ENCODE results near the gene NID1. TPM values are rescaled to one million over a fixed set of nuclear protein-coding genes. Genes with fewer than 3 reads are reported as not detected.

The NID1 gene
- total and polyA plus RNA-seq, 2 experiments from 2014 or later: 77.7 to 82.0 TPM

- Histone ChIP-seq H2AFZ (no peak overlapping the region), H3K27ac (no peak overlapping the region), H3K9me3 (ENCODE audit: low read depth) (no peaks in the 10 kb centered on the region), H4K20me1 (ENCODE audit: insufficient read depth) (no peaks in the 10 kb centered on the region), H3K9ac (no peak overlapping the region), H3K4me1 (ENCODE audit: insufficient read depth) (peaks cover 8% of the 10 kb centered on the region), H3K36me3 (ENCODE audit: low read depth) (peaks cover 9% of the 10 kb centered on the region; the same call in 1 of the 2 replicates), H3K27me3 (replicated peaks; ENCODE audit: insufficient read depth) (no peaks in the 10 kb centered on the region), H3K9me2 (ENCODE audit: insufficient read depth) (no peaks in the 10 kb centered on the region), H3F3A (ENCODE audit: insufficient read depth) (0 out of 2 replicates have a peak, but pooled peaks cover 4% of the 10 kb centered on the region), H3K4me2 (ENCODE audit: unreplicated experiment) (no peak overlapping the region), H3K79me2 (ENCODE audit: insufficient read depth) (no peaks in the 10 kb centered on the region), H3K4me3 (no peak overlapping the region)
- TF ChIP-seq EZH2 (IDR thresholded peaks at IDR 0.05; ENCODE audit: insufficient read depth, poor library complexity, severe bottlenecking) (no peak), EZH2phosphoT487 (IDR thresholded peaks at IDR 0.05; ENCODE audit: insufficient read depth, low read depth) (no peak)
- WGBS, 2 experiments (ENCODE audit: low coverage in 1 of 2, low lambda C conversion rate in 2 of 2, missing lambda C conversion rate in 2 of 2): 83 to 94% methylated on average over 4 of the region's 4 CpGs
- DNase-seq: no peak
- in situ Hi-C loops (cut with MboI): no loop called here
These were observed 31.6 kb downstream of the NID1 start for GRCh38 chr1:236033336-236033735.

- Histone ChIP-seq H3K4me2 (ENCODE audit: unreplicated experiment) (no peak overlapping the region), H3K27ac (no peak overlapping the region), H3K4me3 (no peak overlapping the region), H3K9me2 (ENCODE audit: insufficient read depth) (no peaks in the 10 kb centered on the region), H3K36me3 (ENCODE audit: low read depth) (peaks cover 14% of the 10 kb centered on the region), H3K4me1 (ENCODE audit: insufficient read depth) (peaks cover under 1% of the 10 kb centered on the region; the same call in 1 of the 2 replicates), H2AFZ (no peak overlapping the region), H3K9me3 (ENCODE audit: low read depth) (no peaks in the 10 kb centered on the region), H3F3A (ENCODE audit: insufficient read depth) (0 out of 2 replicates have a peak, but pooled peaks cover under 1% of the 10 kb centered on the region), H3K9ac (no peak overlapping the region), H3K79me2 (ENCODE audit: insufficient read depth) (no peaks in the 10 kb centered on the region), H3K27me3 (replicated peaks; ENCODE audit: insufficient read depth) (no peaks in the 10 kb centered on the region), H4K20me1 (ENCODE audit: insufficient read depth) (no peaks in the 10 kb centered on the region)
- no peak for DNase-seq
- TF ChIP-seq EZH2phosphoT487 (IDR thresholded peaks at IDR 0.05; ENCODE audit: insufficient read depth, low read depth) (no peak), EZH2 (IDR thresholded peaks at IDR 0.05; ENCODE audit: insufficient read depth, poor library complexity, severe bottlenecking) (no peak)
- in situ Hi-C loops (cut with MboI): no loop called here
- WGBS, 2 experiments (ENCODE audit: low coverage in 1 of 2, low lambda C conversion rate in 2 of 2, missing lambda C conversion rate in 2 of 2): 61 to 72% methylated on average over 3 of the region's 3 CpGs
These were observed 34.4 kb downstream of the NID1 start for GRCh38 chr1:236030534-236030933.

GRCh38 chr1:236029428-236029940 lies 35.4 kb downstream of the NID1 start:
- H3K4me3 ChIP-seq: no peak overlapping the region
- 96 to 97% methylated on average over 26 of the region's 26 CpGs for WGBS, 2 experiments (ENCODE audit: low coverage in 1 of 2, low lambda C conversion rate in 2 of 2, missing lambda C conversion rate in 2 of 2)
- in situ Hi-C loops (cut with MboI): no loop called here

GRCh38 chr1:236027104-236027503 lies 37.8 kb downstream of the NID1 start:
- Histone ChIP-seq H3K9ac (no peak overlapping the region), H3K27ac (no peak overlapping the region), H3K79me2 (ENCODE audit: insufficient read depth) (no peaks in the 10 kb centered on the region), H3K9me3 (ENCODE audit: low read depth) (no peaks in the 10 kb centered on the region), H3K4me2 (ENCODE audit: unreplicated experiment) (no peak overlapping the region), H3K4me3 (no peak overlapping the region), H3K9me2 (ENCODE audit: insufficient read depth) (no peaks in the 10 kb centered on the region), H2AFZ (no peak overlapping the region), H3K36me3 (ENCODE audit: low read depth) (peaks cover 28% of the 10 kb centered on the region), H3K27me3 (replicated peaks; ENCODE audit: insufficient read depth) (no peaks in the 10 kb centered on the region), H4K20me1 (ENCODE audit: insufficient read depth) (no peaks in the 10 kb centered on the region), H3K4me1 (ENCODE audit: insufficient read depth) (no peaks in the 10 kb centered on the region), H3F3A (ENCODE audit: insufficient read depth) (peaks cover 5% of the 10 kb centered on the region)
- in situ Hi-C loops (cut with MboI): no loop called here
- WGBS, 2 experiments (ENCODE audit: low coverage in 1 of 2, low lambda C conversion rate in 2 of 2, missing lambda C conversion rate in 2 of 2): 95% methylated on average over 4 of the region's 4 CpGs
- DNase-seq: no peak
- TF ChIP-seq EZH2phosphoT487 (IDR thresholded peaks at IDR 0.05; ENCODE audit: insufficient read depth, low read depth) (no peak), EZH2 (IDR thresholded peaks at IDR 0.05; ENCODE audit: insufficient read depth, poor library complexity, severe bottlenecking) (no peak)

More at GRCh38 chr1:236029428-236029940, 35.4 kb downstream of the NID1 start:
- H2AFZ ChIP-seq: no peak overlapping the region
- H4K20me1 ChIP-seq (ENCODE audit: insufficient read depth): no peaks in the 10 kb centered on the region
- H3K9ac ChIP-seq: no peak overlapping the region
- DNase-seq: no peak
- no peaks in the 10 kb centered on the region for H3K4me1 ChIP-seq (ENCODE audit: insufficient read depth)
- no peak for TF ChIP-seq EZH2phosphoT487 (IDR thresholded peaks at IDR 0.05; ENCODE audit: insufficient read depth, low read depth)
- TF ChIP-seq EZH2 (IDR thresholded peaks at IDR 0.05; ENCODE audit: insufficient read depth, poor library complexity, severe bottlenecking): no peak
- H3K27me3 ChIP-seq (replicated peaks; ENCODE audit: insufficient read depth): no peaks in the 10 kb centered on the region
- H3K27ac ChIP-seq: no peak overlapping the region
- H3K9me3 ChIP-seq (ENCODE audit: low read depth): no peaks in the 10 kb centered on the region
- H3F3A ChIP-seq (ENCODE audit: insufficient read depth): no peaks in the 10 kb centered on the region
- H3K9me2 ChIP-seq (ENCODE audit: insufficient read depth): no peaks in the 10 kb centered on the region
- peaks cover 18% of the 10 kb centered on the region for H3K36me3 ChIP-seq (ENCODE audit: low read depth)
- no peak overlapping the region for H3K4me2 ChIP-seq (ENCODE audit: unreplicated experiment)
- no peaks in the 10 kb centered on the region for H3K79me2 ChIP-seq (ENCODE audit: insufficient read depth)
